Fibroblast of villous mesenchyme (primary cell): ENCODE measurements around the gene CRAMP1. TPM values are rescaled to one million over a fixed set of nuclear protein-coding genes. Genes with fewer than 3 reads are reported as not detected.

ENCODE experiments used
- DNase-seq: peaks from one replicate; pipeline ENCODE4 v3.0.0-alpha.2; 2010; ENCODE audit warnings: low read depth
- H3K4me3 ChIP-seq: 2 replicates; pipeline ENCODE4 v1.5.1; 2011; ENCODE audit warnings: low read depth, mild to moderate bottlenecking, low read length
- total RNA-seq: library from RNA; depleted of rRNA; stranded (reverse); fragments of >200 nt; gene quantifications from 2 replicates; pipeline ENCODE4 v1.2.3, GENCODE V29; 2012
- TF ChIP-seq, protein P1 (sequence below): IDR thresholded peaks from 2 replicates; pipeline ENCODE4 v1.5.1; 2012; ENCODE audit warnings: low read depth, mild to moderate bottlenecking, low read length; ENCODE audit not compliant: insufficient read depth

CRAMP1 gene
- total RNA-seq, 1 donor = 10.4 TPM

DNA sequence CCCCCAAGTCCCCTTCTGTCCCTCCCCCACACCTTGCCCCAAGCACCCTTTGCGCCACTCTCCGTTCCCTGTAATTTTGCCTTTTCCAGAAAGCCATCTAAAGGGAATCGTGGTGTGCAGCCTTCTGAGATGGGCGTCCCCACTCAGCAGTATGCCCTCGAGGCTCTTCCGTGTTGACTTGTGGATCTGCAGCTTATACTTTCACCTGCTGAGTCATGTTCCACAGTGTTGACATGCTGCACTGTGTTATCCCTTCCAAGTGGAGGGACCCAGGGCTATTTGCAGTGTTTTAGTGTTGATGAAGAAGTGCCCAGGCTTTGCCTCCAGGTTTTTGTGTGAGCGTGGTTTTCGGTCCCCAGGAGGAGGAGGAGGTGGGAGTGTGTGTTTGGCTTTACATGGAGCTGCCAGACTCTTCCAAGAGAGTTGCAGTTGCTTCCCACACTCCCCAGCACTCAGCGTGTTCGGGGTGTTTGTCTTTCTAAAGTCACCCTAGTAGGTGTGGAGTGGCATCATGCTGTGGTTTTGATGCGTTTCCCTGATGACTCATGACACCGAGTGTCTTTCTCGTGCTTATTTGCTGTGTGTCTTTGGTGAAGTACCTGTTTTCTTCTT is 33.9 kb downstream of the CRAMP1 start:
- DNase-seq = peak; percentile 54
- H3K4me3 ChIP-seq = no peak overlapping the region
- TF ChIP-seq, protein P1, sequence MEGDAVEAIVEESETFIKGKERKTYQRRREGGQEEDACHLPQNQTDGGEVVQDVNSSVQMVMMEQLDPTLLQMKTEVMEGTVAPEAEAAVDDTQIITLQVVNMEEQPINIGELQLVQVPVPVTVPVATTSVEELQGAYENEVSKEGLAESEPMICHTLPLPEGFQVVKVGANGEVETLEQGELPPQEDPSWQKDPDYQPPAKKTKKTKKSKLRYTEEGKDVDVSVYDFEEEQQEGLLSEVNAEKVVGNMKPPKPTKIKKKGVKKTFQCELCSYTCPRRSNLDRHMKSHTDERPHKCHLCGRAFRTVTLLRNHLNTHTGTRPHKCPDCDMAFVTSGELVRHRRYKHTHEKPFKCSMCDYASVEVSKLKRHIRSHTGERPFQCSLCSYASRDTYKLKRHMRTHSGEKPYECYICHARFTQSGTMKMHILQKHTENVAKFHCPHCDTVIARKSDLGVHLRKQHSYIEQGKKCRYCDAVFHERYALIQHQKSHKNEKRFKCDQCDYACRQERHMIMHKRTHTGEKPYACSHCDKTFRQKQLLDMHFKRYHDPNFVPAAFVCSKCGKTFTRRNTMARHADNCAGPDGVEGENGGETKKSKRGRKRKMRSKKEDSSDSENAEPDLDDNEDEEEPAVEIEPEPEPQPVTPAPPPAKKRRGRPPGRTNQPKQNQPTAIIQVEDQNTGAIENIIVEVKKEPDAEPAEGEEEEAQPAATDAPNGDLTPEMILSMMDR = no peak

DNA sequence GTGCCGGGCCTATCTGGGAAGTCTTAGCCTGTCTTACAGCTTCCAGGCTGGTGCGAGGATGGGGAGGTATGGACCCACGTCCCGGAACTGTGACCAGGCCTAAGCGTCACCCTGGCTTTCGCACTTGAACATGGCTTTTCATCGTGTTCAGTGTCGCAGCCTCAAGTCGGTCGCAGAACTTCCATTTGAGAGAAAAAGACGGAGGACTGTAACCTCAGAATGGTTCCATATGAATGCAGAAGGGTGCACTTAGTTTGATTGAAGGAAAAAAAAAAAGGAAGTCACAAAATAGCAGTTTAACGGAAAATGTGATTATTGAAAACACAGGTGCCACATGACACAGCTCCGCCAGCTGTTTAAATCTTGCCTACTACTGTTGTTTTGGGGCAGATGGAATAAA is 35.7 kb downstream of the CRAMP1 start:
- TF ChIP-seq, protein P1 = no peak

DNA sequence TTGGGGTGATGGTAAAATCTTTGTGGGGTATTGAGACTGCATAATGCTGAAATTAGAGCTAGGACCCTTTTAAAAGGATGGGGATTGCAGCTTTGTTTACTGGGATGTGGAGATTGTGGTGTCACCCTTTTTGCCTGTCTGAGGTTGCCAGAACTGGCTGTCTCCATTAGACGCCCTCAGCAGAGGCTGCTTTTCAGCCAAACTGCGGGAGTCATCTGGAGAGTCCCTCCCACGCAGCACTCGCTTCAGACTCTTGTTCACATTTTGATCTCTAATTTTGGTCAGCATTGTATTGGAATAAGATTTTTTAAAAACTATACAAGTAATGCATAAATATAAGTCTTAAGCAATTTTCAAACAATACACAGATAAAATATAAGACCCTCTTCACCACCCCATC is 38.0 kb downstream of the CRAMP1 start:
- DNase-seq = peak; percentile 25
- H3K4me3 ChIP-seq = no peak overlapping the region
- TF ChIP-seq, protein P1 = no peak

More for the DNA sequence above, 35.7 kb downstream of the CRAMP1 start:
- no peak overlapping the region for H3K4me3 ChIP-seq
- no peak for DNase-seq

DNA sequence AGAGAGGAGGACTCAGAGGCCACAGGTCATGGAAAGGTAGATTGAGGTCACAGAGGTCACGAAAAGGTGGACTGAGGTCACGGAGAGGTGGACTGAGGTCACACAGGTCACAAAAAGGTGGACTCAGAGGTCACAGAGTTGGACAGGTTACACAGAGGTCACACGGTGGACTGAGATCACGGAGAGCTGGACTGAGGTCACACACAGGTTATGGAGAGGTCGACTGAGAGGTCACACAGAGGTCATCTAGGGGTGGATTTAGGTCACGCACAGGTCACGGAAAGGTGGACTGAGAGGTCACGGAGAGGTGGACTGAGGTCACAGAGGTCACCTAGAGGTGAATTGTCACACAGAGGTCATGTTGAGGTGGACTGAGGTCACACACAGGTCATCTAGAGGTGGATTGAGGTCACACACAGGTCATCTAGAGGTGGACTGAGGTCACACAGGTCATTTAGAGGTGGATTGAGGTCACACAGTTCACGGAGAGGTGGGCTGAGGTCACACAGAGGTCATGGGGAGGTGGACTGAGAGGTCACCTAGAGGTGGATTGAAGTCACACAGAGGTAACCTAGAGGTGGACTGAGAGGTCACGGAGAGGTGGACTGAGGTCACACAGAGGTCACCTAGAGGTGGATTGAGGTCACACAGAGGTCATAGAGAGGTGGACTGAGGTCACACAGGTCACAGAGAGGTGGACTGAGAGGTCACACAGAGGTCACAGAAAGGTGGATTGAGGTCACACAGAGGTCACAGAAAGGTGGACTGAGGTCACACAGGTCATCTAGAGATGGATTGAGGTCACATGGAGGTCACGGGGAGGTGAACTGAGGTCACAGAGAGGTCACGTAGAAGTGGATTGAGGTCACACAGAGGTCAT is 39.2 kb downstream of the CRAMP1 start:
- peak; percentile 17 for DNase-seq
- H3K4me3 ChIP-seq = no peak overlapping the region
- TF ChIP-seq, protein P1 = no peak

DNA sequence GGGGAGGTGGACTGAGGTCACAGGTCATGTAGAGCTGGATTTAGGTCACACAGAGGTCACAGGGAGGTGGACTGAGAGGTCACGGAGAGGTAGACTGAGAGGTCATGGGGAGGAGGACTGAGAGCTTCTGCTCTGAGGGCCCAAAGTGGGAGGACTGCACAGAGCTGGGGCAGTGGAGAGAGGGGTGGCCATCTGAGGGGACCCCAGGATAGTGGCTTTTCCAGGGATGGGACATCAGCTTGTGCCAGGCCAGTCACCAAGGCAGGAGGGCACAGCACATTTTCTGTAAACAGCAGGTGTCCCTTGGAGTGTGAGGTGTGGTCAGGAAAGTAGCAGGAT is 39.8 kb downstream of the CRAMP1 start:
- TF ChIP-seq, protein P1 = no peak
- no peak for DNase-seq
- no peak overlapping the region for H3K4me3 ChIP-seq

DNA sequence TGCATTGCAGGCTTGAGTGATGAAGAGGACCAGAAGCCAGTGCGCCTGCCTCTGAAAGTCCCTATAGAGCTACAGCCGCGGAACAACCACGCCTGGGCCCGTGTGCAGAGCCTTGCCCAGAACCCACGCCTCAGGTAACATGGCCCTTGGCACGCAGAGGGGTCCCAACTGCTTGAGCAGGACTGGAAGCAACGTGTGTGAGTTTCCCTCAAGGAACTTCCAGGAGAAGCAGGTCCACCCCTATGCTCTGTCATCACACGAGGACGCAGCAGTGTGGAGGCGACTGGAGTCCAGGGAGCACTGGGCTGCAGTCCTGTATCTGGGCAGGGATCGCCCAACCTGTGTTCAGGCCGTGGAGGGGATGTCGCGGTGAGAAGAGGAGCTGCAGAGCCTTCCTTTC is 40.9 kb downstream of the CRAMP1 start:
- no peak for DNase-seq
- TF ChIP-seq, protein P1 = no peak
- H3K4me3 ChIP-seq = no peak overlapping the region
